Measurements from ENCODE around the gene VAC14.

Gene VAC14

DNA sequence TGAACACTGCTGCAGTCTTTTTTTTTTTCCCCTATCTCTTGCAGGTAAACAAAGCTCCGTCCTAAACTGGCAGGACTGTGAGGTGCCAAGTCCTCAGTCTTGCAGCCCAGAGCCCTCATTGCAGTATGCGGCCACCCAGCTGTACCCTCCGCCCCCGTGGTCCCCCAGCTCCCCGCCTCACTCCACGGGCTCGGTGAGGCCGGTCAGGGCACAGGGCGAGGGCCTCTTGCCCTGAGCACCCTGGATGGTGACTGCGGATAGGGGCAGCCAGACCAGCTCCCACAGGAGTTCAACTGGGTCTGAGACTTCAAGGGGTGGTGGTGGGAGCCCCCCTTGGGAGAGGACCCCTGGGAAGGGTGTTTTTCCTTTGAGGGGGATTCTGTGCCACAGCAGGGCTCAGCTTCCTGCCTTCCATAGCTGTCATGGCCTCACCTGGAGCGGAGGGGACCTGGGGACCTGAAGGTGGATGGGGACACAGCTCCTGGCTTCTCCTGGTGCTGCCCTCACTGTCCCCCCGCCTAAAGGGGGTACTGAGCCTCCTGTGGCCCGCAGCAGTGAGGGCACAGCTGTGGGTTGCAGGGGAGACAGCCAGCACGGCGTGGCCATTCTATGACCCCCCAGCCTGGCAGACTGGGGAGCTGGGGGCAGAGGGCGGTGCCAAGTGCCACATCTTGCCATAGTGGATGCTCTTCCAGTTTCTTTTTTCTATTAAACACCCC, 140.8 kb downstream of the VAC14 start:
- H3F3A ChIP-seq (ENCODE audit: low read depth) = no peaks in the 10 kb centered on the region
- H3K9ac ChIP-seq (ENCODE audit: low read depth, low read length, poor library complexity, severe bottlenecking) = no peak overlapping the region
- H3K36me3 ChIP-seq (ENCODE audit: insufficient read depth, low read length) = no peaks in the 10 kb centered on the region
- no peaks in the 10 kb centered on the region for H3K9me3 ChIP-seq (ENCODE audit: insufficient read depth, low read depth, low read length)
- no peak for TF ChIP-seq EZH2phosphoT487 (IDR thresholded peaks at IDR 0.05; ENCODE audit: borderline replicate concordance)
- TF ChIP-seq, protein P1, sequence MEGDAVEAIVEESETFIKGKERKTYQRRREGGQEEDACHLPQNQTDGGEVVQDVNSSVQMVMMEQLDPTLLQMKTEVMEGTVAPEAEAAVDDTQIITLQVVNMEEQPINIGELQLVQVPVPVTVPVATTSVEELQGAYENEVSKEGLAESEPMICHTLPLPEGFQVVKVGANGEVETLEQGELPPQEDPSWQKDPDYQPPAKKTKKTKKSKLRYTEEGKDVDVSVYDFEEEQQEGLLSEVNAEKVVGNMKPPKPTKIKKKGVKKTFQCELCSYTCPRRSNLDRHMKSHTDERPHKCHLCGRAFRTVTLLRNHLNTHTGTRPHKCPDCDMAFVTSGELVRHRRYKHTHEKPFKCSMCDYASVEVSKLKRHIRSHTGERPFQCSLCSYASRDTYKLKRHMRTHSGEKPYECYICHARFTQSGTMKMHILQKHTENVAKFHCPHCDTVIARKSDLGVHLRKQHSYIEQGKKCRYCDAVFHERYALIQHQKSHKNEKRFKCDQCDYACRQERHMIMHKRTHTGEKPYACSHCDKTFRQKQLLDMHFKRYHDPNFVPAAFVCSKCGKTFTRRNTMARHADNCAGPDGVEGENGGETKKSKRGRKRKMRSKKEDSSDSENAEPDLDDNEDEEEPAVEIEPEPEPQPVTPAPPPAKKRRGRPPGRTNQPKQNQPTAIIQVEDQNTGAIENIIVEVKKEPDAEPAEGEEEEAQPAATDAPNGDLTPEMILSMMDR (conservative IDR thresholded peaks at IDR 0.05; ENCODE audit: low read length) = no peak
- H3K4me2 ChIP-seq (ENCODE audit: low read depth, low read length, poor library complexity, severe bottlenecking) = no peak overlapping the region
- no peak overlapping the region for H3K4me3 ChIP-seq (ENCODE audit: low read length, poor library complexity, severe bottlenecking)
- H3K9me2 ChIP-seq (replicated peaks; ENCODE audit: low read depth, low read length) = no peaks in the 10 kb centered on the region
- H3K4me1 ChIP-seq (ENCODE audit: insufficient read depth, low read length, poor library complexity, severe bottlenecking) = no peaks in the 10 kb centered on the region
- no peaks in the 10 kb centered on the region for H4K20me1 ChIP-seq (ENCODE audit: insufficient read depth, low read length, poor library complexity, severe bottlenecking)
- H3K27me3 ChIP-seq (ENCODE audit: insufficient read depth, low read length, poor library complexity, severe bottlenecking) = no peaks in the 10 kb centered on the region
- no peaks in the 10 kb centered on the region for H3K79me2 ChIP-seq (ENCODE audit: insufficient read depth, low read length)
- H2AFZ ChIP-seq (ENCODE audit: low read length) = no peak overlapping the region

DNA sequence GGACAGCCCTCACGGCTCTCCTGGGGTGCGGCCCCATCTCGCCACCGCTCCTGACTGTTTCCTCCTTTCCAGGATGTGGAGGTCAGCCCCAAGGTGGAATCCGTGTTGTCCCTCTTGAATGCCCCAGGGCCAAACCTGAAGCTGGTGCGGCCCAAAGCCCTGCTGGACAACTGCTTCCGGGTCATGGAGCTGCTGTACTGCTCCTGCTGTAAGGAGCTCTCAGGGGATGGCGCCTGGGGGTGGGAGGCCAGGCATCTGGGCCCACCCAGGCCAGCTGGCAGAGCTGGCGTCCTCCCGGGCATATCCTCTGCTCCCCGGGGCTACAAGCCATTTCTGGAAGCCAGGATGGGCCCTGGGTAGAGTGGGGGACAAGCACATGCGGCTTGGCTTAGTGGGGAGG, 141.4 kb downstream of the VAC14 start:
- H3K9me3 ChIP-seq (ENCODE audit: insufficient read depth, low read depth, low read length) = no peaks in the 10 kb centered on the region
- H3K27me3 ChIP-seq (ENCODE audit: insufficient read depth, low read length, poor library complexity, severe bottlenecking) = no peaks in the 10 kb centered on the region
- no peak overlapping the region for H2AFZ ChIP-seq (ENCODE audit: low read length)
- TF ChIP-seq EZH2phosphoT487 (IDR thresholded peaks at IDR 0.05; ENCODE audit: borderline replicate concordance) = no peak
- H3K4me2 ChIP-seq (ENCODE audit: low read depth, low read length, poor library complexity, severe bottlenecking) = no peak overlapping the region
- H3K9ac ChIP-seq (ENCODE audit: low read depth, low read length, poor library complexity, severe bottlenecking) = no peak overlapping the region
- H3K79me2 ChIP-seq (ENCODE audit: insufficient read depth, low read length) = no peaks in the 10 kb centered on the region
- H3F3A ChIP-seq (ENCODE audit: low read depth) = no peaks in the 10 kb centered on the region
- no peaks in the 10 kb centered on the region for H3K36me3 ChIP-seq (ENCODE audit: insufficient read depth, low read length)
- no peaks in the 10 kb centered on the region for H3K4me1 ChIP-seq (ENCODE audit: insufficient read depth, low read length, poor library complexity, severe bottlenecking)
- no peaks in the 10 kb centered on the region for H4K20me1 ChIP-seq (ENCODE audit: insufficient read depth, low read length, poor library complexity, severe bottlenecking)
- no peaks in the 10 kb centered on the region for H3K9me2 ChIP-seq (replicated peaks; ENCODE audit: low read depth, low read length)
- no peak overlapping the region for H3K4me3 ChIP-seq (ENCODE audit: low read length, poor library complexity, severe bottlenecking)

DNA sequence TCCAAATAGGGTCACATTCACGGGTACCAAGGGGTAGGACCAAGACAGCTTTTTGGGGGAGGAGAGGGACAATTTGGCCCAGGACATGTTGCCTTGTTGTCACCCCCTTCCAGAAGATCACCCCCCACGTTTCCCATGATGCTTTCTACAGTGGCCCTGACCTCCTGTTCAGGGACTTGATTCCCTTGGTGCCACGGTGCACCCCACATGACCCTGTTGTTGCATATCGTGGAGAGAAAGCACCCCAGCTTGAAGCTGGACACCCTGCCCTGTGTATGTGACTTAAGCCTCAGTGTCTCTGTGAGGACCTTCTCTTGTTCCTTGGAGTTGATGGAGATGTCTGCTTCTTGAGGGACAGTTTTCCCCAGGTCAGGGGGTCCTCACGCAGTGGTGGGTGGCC, 142.0 kb downstream of the VAC14 start:
- H2AFZ ChIP-seq (ENCODE audit: low read length) = no peak overlapping the region
- no peaks in the 10 kb centered on the region for H4K20me1 ChIP-seq (ENCODE audit: insufficient read depth, low read length, poor library complexity, severe bottlenecking)
- H3K9me2 ChIP-seq (replicated peaks; ENCODE audit: low read depth, low read length) = no peaks in the 10 kb centered on the region
- H3K4me2 ChIP-seq (ENCODE audit: low read depth, low read length, poor library complexity, severe bottlenecking) = no peak overlapping the region
- no peaks in the 10 kb centered on the region for H3K9me3 ChIP-seq (ENCODE audit: insufficient read depth, low read depth, low read length)
- H3K9ac ChIP-seq (ENCODE audit: low read depth, low read length, poor library complexity, severe bottlenecking) = no peak overlapping the region
- no peak for TF ChIP-seq EZH2phosphoT487 (IDR thresholded peaks at IDR 0.05; ENCODE audit: borderline replicate concordance)
- TF ChIP-seq, protein P1 (conservative IDR thresholded peaks at IDR 0.05; ENCODE audit: low read length) = no peak
- no peaks in the 10 kb centered on the region for H3F3A ChIP-seq (ENCODE audit: low read depth)
- no peaks in the 10 kb centered on the region for H3K79me2 ChIP-seq (ENCODE audit: insufficient read depth, low read length)
- no peaks in the 10 kb centered on the region for H3K27me3 ChIP-seq (ENCODE audit: insufficient read depth, low read length, poor library complexity, severe bottlenecking)
- H3K4me1 ChIP-seq (ENCODE audit: insufficient read depth, low read length, poor library complexity, severe bottlenecking) = no peaks in the 10 kb centered on the region
- H3K4me3 ChIP-seq (ENCODE audit: low read length, poor library complexity, severe bottlenecking) = no peak overlapping the region
- H3K36me3 ChIP-seq (ENCODE audit: insufficient read depth, low read length) = no peaks in the 10 kb centered on the region

DNA sequence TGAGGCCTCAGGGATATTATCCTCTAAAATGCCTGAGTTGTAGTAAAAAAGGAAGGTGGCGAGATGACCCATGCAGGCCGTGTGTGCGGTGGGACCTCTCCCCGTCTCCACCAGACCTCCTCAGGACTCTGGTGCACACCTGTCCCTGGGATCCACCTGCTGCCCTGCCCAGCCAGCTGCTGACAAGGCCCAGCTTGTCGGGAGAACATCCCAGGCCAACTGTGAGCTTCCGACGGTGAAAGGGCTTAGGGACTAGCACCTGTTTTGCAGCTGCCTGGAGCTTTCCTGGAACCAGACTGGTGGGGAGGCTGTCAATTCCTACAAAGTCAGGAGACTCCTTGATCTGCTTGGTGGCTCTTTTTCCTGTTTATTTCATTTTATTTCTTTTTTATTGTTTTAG, 143.0 kb downstream of the VAC14 start:
- Histone ChIP-seq H3K4me3 (ENCODE audit: low read length, poor library complexity, severe bottlenecking) (no peak overlapping the region), H3K4me2 (ENCODE audit: low read depth, low read length, poor library complexity, severe bottlenecking) (no peak overlapping the region), H3K9me3 (ENCODE audit: insufficient read depth, low read depth, low read length) (no peaks in the 10 kb centered on the region), H2AFZ (ENCODE audit: low read length) (no peak overlapping the region), H3K79me2 (ENCODE audit: insufficient read depth, low read length) (no peaks in the 10 kb centered on the region), H3F3A (ENCODE audit: low read depth) (no peaks in the 10 kb centered on the region), H4K20me1 (ENCODE audit: insufficient read depth, low read length, poor library complexity, severe bottlenecking) (no peaks in the 10 kb centered on the region), H3K9me2 (replicated peaks; ENCODE audit: low read depth, low read length) (no peaks in the 10 kb centered on the region), H3K9ac (ENCODE audit: low read depth, low read length, poor library complexity, severe bottlenecking) (no peak overlapping the region), H3K36me3 (ENCODE audit: insufficient read depth, low read length) (no peaks in the 10 kb centered on the region), H3K27me3 (ENCODE audit: insufficient read depth, low read length, poor library complexity, severe bottlenecking) (no peaks in the 10 kb centered on the region), H3K4me1 (ENCODE audit: insufficient read depth, low read length, poor library complexity, severe bottlenecking) (no peaks in the 10 kb centered on the region)
- TF ChIP-seq EZH2phosphoT487 (IDR thresholded peaks at IDR 0.05; ENCODE audit: borderline replicate concordance) = no peak
- TF ChIP-seq, protein P1 (conservative IDR thresholded peaks at IDR 0.05; ENCODE audit: low read length) = no peak
